K562 (cell line): Measurements from ENCODE around the gene FANCC. TPM values are rescaled to one million over a fixed set of nuclear protein-coding genes. Genes with fewer than 3 reads are reported as not detected.

Source experiments
- ATAC-seq: fragments of 200-7000 bp; cut with Tn5 transposase; 3 replicates; pipeline ENCODE4 v1.9.1; 2020; ENCODE audit warnings: moderate library complexity
- BruUV-seq: library from RNA; stranded (reverse); fragments of 400-500 nt; replicated peaks from 2 replicates; lab custom pipeline; 2021; lab: Mats Ljungman, UMichigan
- CTCF ChIA-PET: fragments of 300-600 bp; formaldehyde crosslinking; extraction: SDS; loops from one replicate; lab custom pipeline; 2021; ENCODE audit warnings: low intra/inter-chr PET ratio; lab: Yijun Ruan, JAX
- POLR2A ChIA-PET: fragments of 300-600, 350-650 bp; sonication (Branson Sonifier 250); formaldehyde crosslinking; extraction: SDS; loops from one replicate; lab custom pipeline; 2021; ENCODE audit warnings: antibody characterized with exemption, inconsistent platforms; lab: Yijun Ruan, JAX
- DNase-seq, 4 experiments: peaks; one replicate each; pipeline versions ENCODE4 v3.0.0 to v3.0.0-alpha.2; 2011 to 2018; ENCODE audit warnings: low spot score in 3 of 4, mixed read lengths in 3 of 4; ENCODE audit errors: extremely low read depth in 1 of 4
- FAIRE-seq: peaks from 2 replicates; lab custom pipeline; 2011; peaks lifted over from hg19 to GRCh38; lab: Jason Lieb, UNC
- H2AFZ ChIP-seq: 2 replicates; pipeline ENCODE4 v1.6.0; 2011; ENCODE audit warnings: low read depth, low read length, control low read depth, inconsistent platforms
- H3K27ac ChIP-seq: fragments of 200-600 bp; 3 replicates; pipeline ENCODE4 v1.8.0; 2011; ENCODE audit warnings: low read depth, mild to moderate bottlenecking, control low read depth, inconsistent platforms, low read length, moderate library complexity, mixed read lengths; ENCODE audit errors: extremely low read depth
- H3K27me3 ChIP-seq, 2 experiments: fragments of 300-600 bp in 1 of 2; 2 replicates in 1 of 2; 3 replicates in 1 of 2; pipeline versions ENCODE4 v1.6.0 to v1.8.0; 2011; ENCODE audit warnings: inconsistent platforms in 2 of 2, low read length in 2 of 2, mild to moderate bottlenecking in 1 of 2, mixed read lengths in 1 of 2, moderate library complexity in 1 of 2; ENCODE audit not compliant: control insufficient read depth in 2 of 2, insufficient read depth in 2 of 2
- H3K36me3 ChIP-seq: fragments of 300-600 bp; 3 replicates; pipeline ENCODE4 v1.8.0; 2011; ENCODE audit warnings: mild to moderate bottlenecking, low read length, inconsistent platforms; ENCODE audit not compliant: control insufficient read depth, insufficient read depth
- H3K4me1 ChIP-seq, 2 experiments: fragments of 200-600 bp in 1 of 2; replicated peaks in 1 of 2; 2 replicates in 1 of 2; 3 replicates in 1 of 2; pipeline versions ENCODE4 v1.5.1 to v1.8.0; 2011; ENCODE audit warnings: inconsistent platforms in 2 of 2, low read length in 2 of 2, mild to moderate bottlenecking in 1 of 2, mixed read lengths in 1 of 2, moderate library complexity in 1 of 2; ENCODE audit not compliant: control insufficient read depth in 2 of 2, insufficient read depth in 2 of 2
- H3K4me2 ChIP-seq: 2 replicates; pipeline ENCODE4 v1.6.1; 2011; ENCODE audit warnings: low read length, control low read depth, inconsistent platforms, mixed read lengths; ENCODE audit not compliant: insufficient read depth
- H3K4me3 ChIP-seq: fragments of 200-600 bp; sonication (generic), shearing (Covaris generic); 2 replicates; pipeline ENCODE4 v1.5.1; 2016; ENCODE audit warnings: control low read depth, inconsistent platforms
- H3K79me2 ChIP-seq: fragments of 200-600 bp; 3 replicates; pipeline ENCODE4 v1.8.0; 2011; ENCODE audit warnings: low read length, inconsistent platforms; ENCODE audit not compliant: control insufficient read depth, insufficient read depth
- H3K9ac ChIP-seq, 2 experiments: 2 replicates each; pipeline versions ENCODE4 v1.6.0 to v1.6.1; 2011; ENCODE audit warnings: low read depth in 2 of 2, low read length in 2 of 2, control low read depth in 1 of 2, inconsistent platforms in 1 of 2, mild to moderate bottlenecking in 1 of 2, mixed read lengths in 1 of 2; ENCODE audit not compliant: insufficient read depth in 1 of 2
- H3K9me1 ChIP-seq: one replicate; pipeline ENCODE4 v1.6.0; 2011; ENCODE audit warnings: inconsistent platforms, mild to moderate bottlenecking, low read length, moderate library complexity; ENCODE audit not compliant: control insufficient read depth, insufficient read depth
- H3K9me3 ChIP-seq: replicated peaks from 2 replicates; pipeline ENCODE4 v1.5.1; 2011; ENCODE audit warnings: low read depth, low read length, inconsistent platforms; ENCODE audit not compliant: control insufficient read depth, insufficient read depth
- H4K20me1 ChIP-seq: replicated peaks from 2 replicates; pipeline ENCODE4 v1.6.1; 2011; ENCODE audit warnings: low read length, inconsistent platforms, mixed read lengths; ENCODE audit not compliant: control insufficient read depth, insufficient read depth
- CEBPG ChIP-seq, 3 experiments: fragments of 200-800 bp in 1 of 3; sonication (Bioruptor generic) in 1 of 3; sonication (generic) in 1 of 3; formaldehyde crosslinking in 1 of 3; IDR thresholded peaks in 2 of 3; conservative IDR thresholded peaks in 1 of 3; 2 replicates each; pipeline versions ENCODE4 v1.6.1 to v1.8.0; 2016 to 2022; ENCODE audit warnings: missing compliant biosample characterization in 2 of 3, missing genetic modification characterization in 2 of 3, mild to moderate bottlenecking in 1 of 3, missing genetic modification reagents in 1 of 3
- NFXL1 ChIP-seq: fragments of 450-650 bp; formaldehyde crosslinking; IDR thresholded peaks from 2 replicates; pipeline ENCODE4 v1.4.0; 2021; ENCODE audit warnings: mild to moderate bottlenecking
- NR2C1 ChIP-seq, 2 experiments: fragments of 450-650 bp; IDR thresholded peaks; 2 replicates each; pipeline ENCODE4 v1.6.1; 2017; ENCODE audit warnings: mild to moderate bottlenecking in 2 of 2, antibody characterized with exemption in 1 of 2, inconsistent platforms in 1 of 2, missing compliant biosample characterization in 1 of 2, missing genetic modification characterization in 1 of 2
- PCBP2 ChIP-seq: fragments of 200-400 bp; formaldehyde crosslinking; IDR thresholded peaks from 2 replicates; pipeline ENCODE4 v1.6.1; 2018; ENCODE audit warnings: low read length, low read depth, mild to moderate bottlenecking, moderate library complexity; ENCODE audit not compliant: poor library complexity, severe bottlenecking
- PHF8 ChIP-seq: fragments of 200-600 bp; sonication (generic); IDR thresholded peaks from 2 replicates; pipeline ENCODE4 v1.6.1; 2012; ENCODE audit warnings: mixed run types, mild to moderate bottlenecking, inconsistent platforms, low read length, moderate library complexity, borderline replicate concordance
- SAFB2 ChIP-seq: fragments of 200-400 bp; formaldehyde crosslinking; IDR thresholded peaks from 2 replicates; pipeline ENCODE4 v1.6.1; 2018; ENCODE audit warnings: borderline replicate concordance, low read length, low read depth, moderate library complexity; ENCODE audit not compliant: severe bottlenecking
- ZNF165 ChIP-seq: fragments of 250-450 bp; sonication (Bioruptor Pico); IDR thresholded peaks from 2 replicates; pipeline ENCODE4 v1.4.0; 2020; ENCODE audit warnings: borderline replicate concordance
- ZNF431 ChIP-seq: sonication (generic); formaldehyde crosslinking; IDR thresholded peaks from 2 replicates; pipeline ENCODE4 v1.8.0; 2022; ENCODE audit warnings: mild to moderate bottlenecking, missing genetic modification reagents
- ZNF586 ChIP-seq: fragments of 450-650 bp; formaldehyde crosslinking; conservative IDR thresholded peaks from 2 replicates; pipeline ENCODE4 v1.4.0; 2020; ENCODE audit warnings: mild to moderate bottlenecking, moderate library complexity
- WGBS: fragments of 100-300 bp; shearing (Covaris generic); methylation state at CpG from one replicate; pipeline ENCODE4 v1.1.6; 2016; ENCODE audit warnings: low coverage, mixed read lengths; ENCODE audit not compliant: insufficient coverage; ENCODE audit errors: missing lambda C conversion rate; 5-methylcytosine and 5-hydroxymethylcytosine counted together
- in situ Hi-C: fragments of 300-500 bp; cut with MboI; formaldehyde crosslinking; loops from 4 replicates; pipeline ENCODE4 v1.15.0; 2018; ENCODE audit warnings: inconsistent platforms, mixed read lengths
- intact Hi-C: fragments of 100-400 bp; cut with micrococcal nuclease; formaldehyde crosslinking; loops from 2 replicates; pipeline ENCODE4 v1.14.2; 2022
- polyA plus RNA-seq, 8 experiments: library from polyadenylated mRNA; depleted of rRNA in 4 of 8; stranded (reverse) in 5 of 8; unstranded in 3 of 8; fragments of >200 nt; fragmentation: Nextera tagmentation in 2 of 8; fragmentation: Illumina TruSeq in 1 of 8; extraction: Ambion mirVana in 2 of 8; extraction: Trizol in 1 of 8; gene quantifications; 2 replicates each; pipeline versions ENCODE4 v1.2.1 to v1.2.3, GENCODE V29; 2011 to 2014; ENCODE audit warnings: inconsistent platforms in 1 of 8, missing spikeins in 1 of 8
- total RNA-seq, 7 experiments: library from RNA; depleted of rRNA in 6 of 7; stranded (reverse); fragments of >200 nt in 6 of 7; fragmentation: Illumina TruSeq in 2 of 7; extraction: Trizol in 2 of 7; gene quantifications; 2 replicates each; pipeline versions ENCODE4 v1.2.1 to v1.2.3, GENCODE V29; 2011 to 2021; ENCODE audit warnings: low replicate concordance in 1 of 7
- TF ChIP-seq, protein P1 (sequence below): fragments of 450-650 bp; IDR thresholded peaks from 2 replicates; pipeline ENCODE4 v1.7.1; 2018; ENCODE audit warnings: mild to moderate bottlenecking, low read depth; ENCODE audit not compliant: partially characterized antibody

FANCC gene
- total and polyA plus RNA-seq, 9 of the 15 experiments (the other 6 are each of a cell fraction or from before 2014, with no cell fraction given), result 4.6 to 18.4 (median 14.2) TPM

DNA sequence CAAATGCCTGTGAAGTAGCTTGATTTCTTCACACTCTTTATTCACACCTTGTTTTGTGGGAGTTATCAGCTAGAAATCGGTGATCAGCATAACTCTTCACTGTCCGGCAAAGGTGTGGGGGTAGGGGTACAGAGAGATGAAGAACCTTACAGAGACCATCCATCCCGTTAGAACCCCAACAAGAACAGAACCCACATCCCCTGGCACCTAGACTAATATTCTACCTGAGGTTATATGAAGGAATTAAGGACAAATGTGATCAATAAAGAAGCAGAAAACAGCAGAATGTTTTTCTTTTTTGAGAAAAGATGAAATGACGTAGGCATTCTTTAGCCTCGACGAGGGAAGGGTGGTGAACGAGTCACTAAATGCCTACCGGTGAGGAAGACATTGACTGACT lies 44.7 kb downstream of the FANCC start:
- POLR2A ChIA-PET, result interaction anchor here (0.9 kb wide), 1 partner anchor 40 kb away, joined by 3 read pairs; no protein-coding TSS in a partner anchor
- in situ Hi-C loops, result loop anchor here (10.0 kb wide), 1 partner anchor 942 kb away; no protein-coding TSS in a partner anchor

More for the DNA sequence above, 44.7 kb downstream of the FANCC start:
- WGBS, result 64% methylated on average over 8 of the region's 8 CpGs
- ATAC-seq (no peak), DNase-seq (no peak)
- Histone ChIP-seq H3K27ac (no peak overlapping the region), H3K9me3 (no peaks in the 10 kb centered on the region), H3K4me3 (no peak overlapping the region), H3K9me1 (no peaks in the 10 kb centered on the region), H3K27me3 (no peaks in the 10 kb centered on the region), H4K20me1 (peaks cover 6% of the 10 kb centered on the region; the same call in 1 of the 2 replicates)
- CTCF ChIA-PET, result no interaction called here
- no TSS peak for BruUV-seq
- intact Hi-C loops, result no loop called here
- TF ChIP-seq ZNF165 (CRISPR knock-in tag) (no peak), ZNF586 (CRISPR knock-in tag) (no peak), SAFB2 (no peak), NFXL1 (CRISPR knock-in tag) (no peak), ZNF431 (CRISPR knock-in tag) (no peak), PHF8 (no peak), CEBPG (CRISPR knock-in tag; IDR thresholded peaks at IDR 0.05) (no peak), CEBPG (tag; conservative IDR thresholded peaks at IDR 0.05 in 1 of 2, IDR thresholded peaks at IDR 0.05 in 1 of 2) (no peak), PCBP2 (no peak), NR2C1 (IDR thresholded peaks at IDR 0.05) (no peak), NR2C1 (tag; IDR thresholded peaks at IDR 0.05) (no peak)
- TF ChIP-seq, protein P1, sequence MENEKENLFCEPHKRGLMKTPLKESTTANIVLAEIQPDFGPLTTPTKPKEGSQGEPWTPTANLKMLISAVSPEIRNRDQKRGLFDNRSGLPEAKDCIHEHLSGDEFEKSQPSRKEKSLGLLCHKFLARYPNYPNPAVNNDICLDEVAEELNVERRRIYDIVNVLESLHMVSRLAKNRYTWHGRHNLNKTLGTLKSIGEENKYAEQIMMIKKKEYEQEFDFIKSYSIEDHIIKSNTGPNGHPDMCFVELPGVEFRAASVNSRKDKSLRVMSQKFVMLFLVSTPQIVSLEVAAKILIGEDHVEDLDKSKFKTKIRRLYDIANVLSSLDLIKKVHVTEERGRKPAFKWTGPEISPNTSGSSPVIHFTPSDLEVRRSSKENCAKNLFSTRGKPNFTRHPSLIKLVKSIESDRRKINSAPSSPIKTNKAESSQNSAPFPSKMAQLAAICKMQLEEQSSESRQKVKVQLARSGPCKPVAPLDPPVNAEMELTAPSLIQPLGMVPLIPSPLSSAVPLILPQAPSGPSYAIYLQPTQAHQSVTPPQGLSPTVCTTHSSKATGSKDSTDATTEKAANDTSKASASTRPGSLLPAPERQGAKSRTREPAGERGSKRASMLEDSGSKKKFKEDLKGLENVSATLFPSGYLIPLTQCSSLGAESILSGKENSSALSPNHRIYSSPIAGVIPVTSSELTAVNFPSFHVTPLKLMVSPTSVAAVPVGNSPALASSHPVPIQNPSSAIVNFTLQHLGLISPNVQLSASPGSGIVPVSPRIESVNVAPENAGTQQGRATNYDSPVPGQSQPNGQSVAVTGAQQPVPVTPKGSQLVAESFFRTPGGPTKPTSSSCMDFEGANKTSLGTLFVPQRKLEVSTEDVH, result no peak
- TF ChIP-seq, all 486 proteins: peak for 0
- H3K36me3 ChIP-seq, result no peaks in the 10 kb centered on the region
- H2AFZ ChIP-seq, result no peak overlapping the region
- no peaks in the 10 kb centered on the region for H3K79me2 ChIP-seq
- no peak overlapping the region for H3K9ac ChIP-seq
- no peak for FAIRE-seq
- H3K4me1 ChIP-seq, result no peaks in the 10 kb centered on the region
- no peak overlapping the region for H3K4me2 ChIP-seq
